ENCODE results near the gene PSMB3.
"Not testable (repeated sequence)": the region's sequence is repeated elsewhere in the genome, so short reads cannot be mapped to it uniquely, and the experiment has no call there.

The PSMB3 gene

DNA sequence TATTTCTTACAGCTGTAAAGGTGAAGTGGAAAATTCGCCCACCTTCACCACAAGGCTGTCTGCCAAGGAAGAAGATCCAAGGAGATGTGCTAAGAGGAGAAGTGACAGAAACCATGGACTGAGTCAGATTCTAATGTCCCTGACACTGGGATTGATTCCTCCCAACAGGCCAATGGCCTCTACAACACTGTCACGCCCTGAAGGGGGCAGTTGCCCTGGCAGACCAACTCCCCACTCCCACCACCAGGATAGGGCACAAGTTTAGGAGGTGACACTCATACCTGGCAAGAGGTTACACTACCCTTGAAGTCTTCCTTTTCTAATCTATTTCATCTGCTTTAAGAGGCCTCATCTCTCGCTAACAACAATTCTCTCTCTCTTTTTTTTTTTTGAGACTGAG, 30.7 kb downstream of the PSMB3 start:
- peaks cover 12% of the 10 kb centered on the region for H4K20me1 ChIP-seq (ENCODE audit: insufficient read depth, low read length)
- H3K4me2 ChIP-seq (ENCODE audit: insufficient read depth, low read length): no peak overlapping the region
- peaks cover 88% of the 10 kb centered on the region for H3K36me3 ChIP-seq (ENCODE audit: insufficient read depth, low read length)
- no peaks in the 10 kb centered on the region for H3K9me3 ChIP-seq (ENCODE audit: insufficient read depth, low read length, severe bottlenecking)
- TF ChIP-seq CTCF (IDR thresholded peaks at IDR 0.05; ENCODE audit: borderline replicate concordance, extremely low read depth, low read length, poor library complexity, severe bottlenecking) (no peak), EZH2 (IDR thresholded peaks at IDR 0.05; ENCODE audit: borderline replicate concordance, low read depth, low read length, severe bottlenecking) (no peak)
- no peak overlapping the region for H3K4me3 ChIP-seq (ENCODE audit: low read depth in 1 of 2, low read length in 2 of 2)
- no peak for DNase-seq
- H3K27me3 ChIP-seq (ENCODE audit: insufficient read depth, low read length, poor library complexity): no peaks in the 10 kb centered on the region
- no peak overlapping the region for H3K27ac ChIP-seq (ENCODE audit: low read length)
- H3K4me1 ChIP-seq (ENCODE audit: insufficient read depth, low read length): no peaks in the 10 kb centered on the region
- peaks cover 12% of the 10 kb centered on the region for H3K79me2 ChIP-seq (ENCODE audit: insufficient read depth, low read length)
- ATAC-seq (ENCODE audit: insufficient read depth, low read depth): no peak
- no peak overlapping the region for H3K9ac ChIP-seq (ENCODE audit: low read depth, low read length)
- no peak overlapping the region for H2AFZ ChIP-seq (ENCODE audit: low read depth, low read length)

- Histone ChIP-seq H3K36me3 (ENCODE audit: insufficient read depth, low read length) (peaks cover 67% of the 10 kb centered on the region), H3K27ac (ENCODE audit: low read length) (no peak overlapping the region)
Observed at GRCh38 chr17:38786372-38786771, 33.8 kb downstream of the PSMB3 start.

GRCh38 chr17:38787999-38788398, 35.5 kb downstream of the PSMB3 start:
- Histone ChIP-seq H3K79me2 (ENCODE audit: insufficient read depth, low read length) (peaks cover 54% of the 10 kb centered on the region), H3K36me3 (ENCODE audit: insufficient read depth, low read length) (peaks cover 62% of the 10 kb centered on the region), H4K20me1 (ENCODE audit: insufficient read depth, low read length) (peaks cover 41% of the 10 kb centered on the region)
- not testable (repeated sequence) for H2AFZ ChIP-seq (ENCODE audit: low read depth, low read length); H3K4me1 ChIP-seq (ENCODE audit: insufficient read depth, low read length); H3K27me3 ChIP-seq (ENCODE audit: insufficient read depth, low read length, poor library complexity); H3K4me3 ChIP-seq (ENCODE audit: low read depth in 1 of 2, low read length in 2 of 2); H3K4me2 ChIP-seq (ENCODE audit: insufficient read depth, low read length); H3K9me3 ChIP-seq (ENCODE audit: insufficient read depth, low read length, severe bottlenecking); H3K9ac ChIP-seq (ENCODE audit: low read depth, low read length); ATAC-seq (ENCODE audit: insufficient read depth, low read depth); H3K27ac ChIP-seq (ENCODE audit: low read length); DNase-seq

More at GRCh38 chr17:38786372-38786771, 33.8 kb downstream of the PSMB3 start:
- H3K9me3 ChIP-seq (ENCODE audit: insufficient read depth, low read length, severe bottlenecking): no peaks in the 10 kb centered on the region
- no peak overlapping the region for H3K4me3 ChIP-seq (ENCODE audit: low read depth in 1 of 2, low read length in 2 of 2)
- DNase-seq (no peak), ATAC-seq (ENCODE audit: insufficient read depth, low read depth) (no peak)
- peaks cover 34% of the 10 kb centered on the region for H4K20me1 ChIP-seq (ENCODE audit: insufficient read depth, low read length)
- H3K79me2 ChIP-seq (ENCODE audit: insufficient read depth, low read length): peaks cover 38% of the 10 kb centered on the region
- H3K4me1 ChIP-seq (ENCODE audit: insufficient read depth, low read length): no peaks in the 10 kb centered on the region
- no peak for TF ChIP-seq EZH2 (IDR thresholded peaks at IDR 0.05; ENCODE audit: borderline replicate concordance, low read depth, low read length, severe bottlenecking)
- no peak for TF ChIP-seq CTCF (IDR thresholded peaks at IDR 0.05; ENCODE audit: borderline replicate concordance, extremely low read depth, low read length, poor library complexity, severe bottlenecking)
- no peaks in the 10 kb centered on the region for H3K27me3 ChIP-seq (ENCODE audit: insufficient read depth, low read length, poor library complexity)
- H3K4me2 ChIP-seq (ENCODE audit: insufficient read depth, low read length): no peak overlapping the region
- H3K9ac ChIP-seq (ENCODE audit: low read depth, low read length): no peak overlapping the region
- no peak overlapping the region for H2AFZ ChIP-seq (ENCODE audit: low read depth, low read length)

- Histone ChIP-seq H3K27ac (ENCODE audit: low read length) (no peak overlapping the region), H3K9ac (ENCODE audit: low read depth, low read length) (no peak overlapping the region), H4K20me1 (ENCODE audit: insufficient read depth, low read length) (peaks cover 43% of the 10 kb centered on the region), H3K36me3 (ENCODE audit: insufficient read depth, low read length) (peaks cover 62% of the 10 kb centered on the region), H3K4me2 (ENCODE audit: insufficient read depth, low read length) (no peak overlapping the region), H3K4me3 (ENCODE audit: low read depth in 1 of 2, low read length in 2 of 2) (no peak overlapping the region), H3K9me3 (ENCODE audit: insufficient read depth, low read length, severe bottlenecking) (no peaks in the 10 kb centered on the region), H3K4me1 (ENCODE audit: insufficient read depth, low read length) (no peaks in the 10 kb centered on the region), H3K27me3 (ENCODE audit: insufficient read depth, low read length, poor library complexity) (no peaks in the 10 kb centered on the region), H3K79me2 (ENCODE audit: insufficient read depth, low read length) (peaks cover 64% of the 10 kb centered on the region), H2AFZ (ENCODE audit: low read depth, low read length) (no peak overlapping the region)
- no peak for ATAC-seq (ENCODE audit: insufficient read depth, low read depth)
- no peak for TF ChIP-seq EZH2 (IDR thresholded peaks at IDR 0.05; ENCODE audit: borderline replicate concordance, low read depth, low read length, severe bottlenecking)
- TF ChIP-seq CTCF (IDR thresholded peaks at IDR 0.05; ENCODE audit: borderline replicate concordance, extremely low read depth, low read length, poor library complexity, severe bottlenecking): no peak
- no peak for DNase-seq
Observed at GRCh38 chr17:38789185-38789584, 36.6 kb downstream of the PSMB3 start.

DNA sequence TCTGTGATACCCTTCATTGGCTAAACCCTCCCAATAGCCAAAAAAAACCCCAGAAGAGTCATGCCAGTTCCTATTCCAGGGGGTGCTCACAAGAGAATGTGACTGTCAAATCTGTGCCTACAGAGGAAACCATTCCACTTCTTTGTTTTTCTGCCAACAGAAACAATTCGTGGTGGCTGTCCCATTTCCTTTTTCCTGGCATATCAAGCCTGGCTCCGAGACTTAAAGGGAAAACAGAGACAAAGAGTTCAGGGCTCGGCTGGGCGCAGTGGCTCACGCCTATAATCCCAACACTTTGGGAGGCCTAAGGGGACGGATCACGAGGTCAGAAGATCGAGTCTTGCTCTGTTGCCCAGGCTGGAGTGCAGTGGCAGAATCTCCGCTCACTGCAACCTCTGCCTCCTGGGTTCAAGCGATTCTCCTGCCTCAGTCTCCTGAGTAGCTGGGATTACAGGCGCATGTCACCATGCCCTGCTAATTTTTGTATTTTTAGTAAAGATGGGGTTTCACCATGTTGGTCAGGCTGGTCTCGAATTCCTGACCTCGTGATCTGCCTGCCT, 37.7 kb downstream of the PSMB3 start:
- H3K27ac ChIP-seq (ENCODE audit: low read length); H3K9ac ChIP-seq (ENCODE audit: low read depth, low read length); DNase-seq; H2AFZ ChIP-seq (ENCODE audit: low read depth, low read length); H3K4me2 ChIP-seq (ENCODE audit: insufficient read depth, low read length); H3K4me1 ChIP-seq (ENCODE audit: insufficient read depth, low read length); H3K9me3 ChIP-seq (ENCODE audit: insufficient read depth, low read length, severe bottlenecking); H3K27me3 ChIP-seq (ENCODE audit: insufficient read depth, low read length, poor library complexity); H3K4me3 ChIP-seq (ENCODE audit: low read depth in 1 of 2, low read length in 2 of 2); ATAC-seq (ENCODE audit: insufficient read depth, low read depth): not testable (repeated sequence)
- Histone ChIP-seq H3K79me2 (ENCODE audit: insufficient read depth, low read length) (peaks cover 73% of the 10 kb centered on the region), H3K36me3 (ENCODE audit: insufficient read depth, low read length) (peaks cover 54% of the 10 kb centered on the region), H4K20me1 (ENCODE audit: insufficient read depth, low read length) (peaks cover 45% of the 10 kb centered on the region)

Data from DND-41 (cell line).